Loucy (cell line): ENCODE results near the gene ATP5MC3.

Experiments used
- H2AFZ ChIP-seq: fragments of 200-600 bp; sonication (generic); 2 replicates; pipeline ENCODE4 v1.6.0; 2016; ENCODE audit warnings: antibody characterized with exemption, mild to moderate bottlenecking, low read length, moderate library complexity
- H3F3A ChIP-seq: fragments of 200-600 bp; 2 replicates; pipeline ENCODE4 v1.6.0; 2016; ENCODE audit warnings: antibody characterized with exemption, low read depth, mild to moderate bottlenecking
- H3K27me3 ChIP-seq: fragments of 200-600 bp; sonication (generic); 2 replicates; pipeline ENCODE4 v1.6.1; 2014; ENCODE audit warnings: low read length, mild to moderate bottlenecking; ENCODE audit not compliant: insufficient read depth, poor library complexity, severe bottlenecking
- H3K36me3 ChIP-seq: fragments of 200-600 bp; sonication (generic); 2 replicates; pipeline ENCODE4 v1.6.1; 2016; ENCODE audit warnings: low read length; ENCODE audit not compliant: insufficient read depth
- H3K4me1 ChIP-seq: fragments of 200-600 bp; sonication (generic); 2 replicates; pipeline ENCODE4 v1.5.1; 2014; ENCODE audit warnings: low read length, mild to moderate bottlenecking; ENCODE audit not compliant: insufficient read depth, poor library complexity, severe bottlenecking
- H3K4me2 ChIP-seq: fragments of 200-600 bp; sonication (generic); 2 replicates; pipeline ENCODE4 v1.6.0; 2014; ENCODE audit warnings: antibody characterized with exemption, low read length, low read depth, mild to moderate bottlenecking; ENCODE audit not compliant: poor library complexity, severe bottlenecking
- H3K4me3 ChIP-seq: fragments of 200-600 bp; sonication (generic); 2 replicates; pipeline ENCODE4 v1.5.1; 2014; ENCODE audit warnings: low read length, mild to moderate bottlenecking, mixed read lengths; ENCODE audit not compliant: poor library complexity, severe bottlenecking
- H3K79me2 ChIP-seq: fragments of 200-600 bp; sonication (generic); 2 replicates; pipeline ENCODE4 v1.6.1; 2014; ENCODE audit warnings: low read length; ENCODE audit not compliant: insufficient read depth
- H3K9ac ChIP-seq: fragments of 200-600 bp; sonication (generic); 2 replicates; pipeline ENCODE4 v1.6.0; 2014; ENCODE audit warnings: mild to moderate bottlenecking, low read depth, low read length, moderate library complexity; ENCODE audit not compliant: poor library complexity, severe bottlenecking
- H3K9me2 ChIP-seq: fragments of 200-600 bp; sonication (generic); replicated peaks from 2 replicates; pipeline ENCODE4 v1.6.1; 2016; ENCODE audit warnings: low read depth, low read length, mixed read lengths
- H3K9me3 ChIP-seq: fragments of 200-600 bp; sonication (generic); 2 replicates; pipeline ENCODE4 v1.6.1; 2014; ENCODE audit warnings: mild to moderate bottlenecking, antibody characterized with exemption, low read length, low read depth; ENCODE audit not compliant: insufficient read depth
- H4K20me1 ChIP-seq: fragments of 200-600 bp; sonication (generic); 2 replicates; pipeline ENCODE4 v1.6.0; 2014; ENCODE audit warnings: antibody characterized with exemption, low read length, mild to moderate bottlenecking; ENCODE audit not compliant: insufficient read depth, poor library complexity, severe bottlenecking
- CTCF ChIP-seq: fragments of 200-600 bp; sonication (generic); conservative IDR thresholded peaks from 2 replicates; pipeline ENCODE4 v1.5.1; 2014; ENCODE audit warnings: mild to moderate bottlenecking, antibody characterized with exemption, low read length
- EZH2phosphoT487 ChIP-seq: fragments of 200-600 bp; IDR thresholded peaks from 2 replicates; pipeline ENCODE4 v1.6.1; 2018; ENCODE audit warnings: antibody characterized with exemption, mild to moderate bottlenecking, moderate library complexity, borderline replicate concordance

ATP5MC3 gene

GRCh38 chr2:175220075-175220474 is 38.6 kb upstream of the ATP5MC3 start:
- no peaks in the 10 kb centered on the region for H4K20me1 ChIP-seq
- no peaks in the 10 kb centered on the region for H3K4me1 ChIP-seq
- TF ChIP-seq CTCF (no peak), EZH2phosphoT487 (no peak)
- H3K36me3 ChIP-seq, result no peaks in the 10 kb centered on the region
- H3K9me3 ChIP-seq, result no peaks in the 10 kb centered on the region
- no peaks in the 10 kb centered on the region for H3K79me2 ChIP-seq
- no peak overlapping the region for H3K4me3 ChIP-seq
- no peaks in the 10 kb centered on the region for H3K27me3 ChIP-seq
- no peak overlapping the region for H3K4me2 ChIP-seq
- no peak overlapping the region for H3K9ac ChIP-seq
- no peaks in the 10 kb centered on the region for H3F3A ChIP-seq
- no peaks in the 10 kb centered on the region for H3K9me2 ChIP-seq
- H2AFZ ChIP-seq, result no peak overlapping the region

GRCh38 chr2:175218551-175218950 is 37.0 kb upstream of the ATP5MC3 start:
- TF ChIP-seq CTCF (no peak), EZH2phosphoT487 (no peak)
- Histone ChIP-seq H3K4me3 (no peak overlapping the region), H2AFZ (no peak overlapping the region), H3K9ac (no peak overlapping the region), H3F3A (no peaks in the 10 kb centered on the region), H3K27me3 (no peaks in the 10 kb centered on the region), H4K20me1 (no peaks in the 10 kb centered on the region), H3K9me3 (no peaks in the 10 kb centered on the region), H3K4me1 (no peaks in the 10 kb centered on the region), H3K79me2 (no peaks in the 10 kb centered on the region), H3K9me2 (no peaks in the 10 kb centered on the region), H3K36me3 (no peaks in the 10 kb centered on the region), H3K4me2 (no peak overlapping the region)

- Histone ChIP-seq H4K20me1 (no peaks in the 10 kb centered on the region), H3K9me2 (no peaks in the 10 kb centered on the region), H3F3A (no peaks in the 10 kb centered on the region), H3K4me1 (peaks cover 13% of the 10 kb centered on the region), H3K36me3 (no peaks in the 10 kb centered on the region), H3K27me3 (no peaks in the 10 kb centered on the region), H3K4me2 (no peak overlapping the region), H3K4me3 (no peak overlapping the region), H3K9ac (no peak overlapping the region), H2AFZ (peak overlapping the region; percentile 68), H3K9me3 (no peaks in the 10 kb centered on the region; the same call in 1 of the 2 replicates), H3K79me2 (no peaks in the 10 kb centered on the region)
- TF ChIP-seq EZH2phosphoT487, result no peak
Observed at GRCh38 chr2:175207741-175208438, 26.4 kb upstream of the ATP5MC3 start.

GRCh38 chr2:175206866-175207265 is 25.4 kb upstream of the ATP5MC3 start:
- no peaks in the 10 kb centered on the region; the same call in 1 of the 2 replicates for H3K9me3 ChIP-seq
- TF ChIP-seq EZH2phosphoT487 (no peak), CTCF (no peak)
- no peaks in the 10 kb centered on the region for H4K20me1 ChIP-seq
- no peak overlapping the region for H2AFZ ChIP-seq
- no peaks in the 10 kb centered on the region for H3K27me3 ChIP-seq
- H3K79me2 ChIP-seq, result no peaks in the 10 kb centered on the region
- no peak overlapping the region for H3K4me2 ChIP-seq
- H3K4me1 ChIP-seq, result peaks cover 13% of the 10 kb centered on the region
- no peaks in the 10 kb centered on the region for H3K36me3 ChIP-seq
- H3K4me3 ChIP-seq, result no peak overlapping the region
- no peaks in the 10 kb centered on the region for H3K9me2 ChIP-seq
- H3K9ac ChIP-seq, result no peak overlapping the region
- no peaks in the 10 kb centered on the region for H3F3A ChIP-seq
